Nephron (organoid): ENCODE measurements around the gene CLPTM1L.
"Not testable (repeated sequence)": the region's sequence is repeated elsewhere in the genome, so short reads cannot be mapped to it uniquely, and the experiment has no call there.

ENCODE experiments used
- H3K27ac Mint-ChIP-seq, 3 experiments: 2 replicates each; pipeline ENCODE4 v1.8.0; 2020; ENCODE audit warnings: mixed read lengths in 3 of 3, mild to moderate bottlenecking in 2 of 3, moderate library complexity in 1 of 3
- H3K27me3 Mint-ChIP-seq: 2 replicates; pipeline ENCODE4 v1.8.0; 2021; ENCODE audit warnings: low read depth, mild to moderate bottlenecking, moderate library complexity, mixed read lengths
- H3K36me3 Mint-ChIP-seq: 2 replicates; pipeline ENCODE4 v1.8.0; 2020; ENCODE audit warnings: low read depth, mixed read lengths
- H3K4me1 Mint-ChIP-seq: 2 replicates; pipeline ENCODE4 v1.8.0; 2020; ENCODE audit warnings: mixed read lengths
- H3K4me3 Mint-ChIP-seq, 3 experiments: 2 replicates each; pipeline ENCODE4 v1.8.0; 2020; ENCODE audit warnings: mild to moderate bottlenecking in 3 of 3, mixed read lengths in 3 of 3, moderate library complexity in 2 of 3
- H3K9me3 Mint-ChIP-seq: 2 replicates; pipeline ENCODE4 v1.8.0; 2020; ENCODE audit warnings: mixed read lengths
- TF ChIP-seq, protein P1 (sequence below), 3 experiments: fragments of 200-600 bp; sonication (generic); IDR thresholded peaks; one replicate each; pipeline ENCODE4 v1.5.0; 2021; ENCODE audit warnings: antibody characterized with exemption in 3 of 3; ENCODE audit not compliant: unreplicated experiment in 3 of 3

CLPTM1L gene

GRCh38 chr5:1378096-1378495, 33.2 kb upstream of the CLPTM1L start:
- peaks cover 86% of the 10 kb centered on the region for H3K27me3 Mint-ChIP-seq
- H3K4me1 Mint-ChIP-seq, result peaks cover 10% of the 10 kb centered on the region
- H3K9me3 Mint-ChIP-seq, result peaks cover 8% of the 10 kb centered on the region
- TF ChIP-seq, protein P1, sequence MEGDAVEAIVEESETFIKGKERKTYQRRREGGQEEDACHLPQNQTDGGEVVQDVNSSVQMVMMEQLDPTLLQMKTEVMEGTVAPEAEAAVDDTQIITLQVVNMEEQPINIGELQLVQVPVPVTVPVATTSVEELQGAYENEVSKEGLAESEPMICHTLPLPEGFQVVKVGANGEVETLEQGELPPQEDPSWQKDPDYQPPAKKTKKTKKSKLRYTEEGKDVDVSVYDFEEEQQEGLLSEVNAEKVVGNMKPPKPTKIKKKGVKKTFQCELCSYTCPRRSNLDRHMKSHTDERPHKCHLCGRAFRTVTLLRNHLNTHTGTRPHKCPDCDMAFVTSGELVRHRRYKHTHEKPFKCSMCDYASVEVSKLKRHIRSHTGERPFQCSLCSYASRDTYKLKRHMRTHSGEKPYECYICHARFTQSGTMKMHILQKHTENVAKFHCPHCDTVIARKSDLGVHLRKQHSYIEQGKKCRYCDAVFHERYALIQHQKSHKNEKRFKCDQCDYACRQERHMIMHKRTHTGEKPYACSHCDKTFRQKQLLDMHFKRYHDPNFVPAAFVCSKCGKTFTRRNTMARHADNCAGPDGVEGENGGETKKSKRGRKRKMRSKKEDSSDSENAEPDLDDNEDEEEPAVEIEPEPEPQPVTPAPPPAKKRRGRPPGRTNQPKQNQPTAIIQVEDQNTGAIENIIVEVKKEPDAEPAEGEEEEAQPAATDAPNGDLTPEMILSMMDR (IDR thresholded peaks at IDR 0.05; ENCODE audit: unreplicated experiment in 3 of 3), result no peak
- no peaks in the 10 kb centered on the region for H3K36me3 Mint-ChIP-seq
- H3K27ac Mint-ChIP-seq, result no peak overlapping the region
- no peak overlapping the region for H3K4me3 Mint-ChIP-seq

- TF ChIP-seq, protein P1 (IDR thresholded peaks at IDR 0.05; ENCODE audit: unreplicated experiment in 3 of 3), result no peak
- H3K27ac Mint-ChIP-seq, result no peak overlapping the region
- no peaks in the 10 kb centered on the region for H3K36me3 Mint-ChIP-seq
- peaks cover 10% of the 10 kb centered on the region for H3K4me1 Mint-ChIP-seq
- H3K4me3 Mint-ChIP-seq, result no peak overlapping the region
- peaks cover 90% of the 10 kb centered on the region for H3K27me3 Mint-ChIP-seq
- H3K9me3 Mint-ChIP-seq, result peaks cover 8% of the 10 kb centered on the region
These were observed 32.1 kb upstream of the CLPTM1L start for GRCh38 chr5:1376981-1377380.

DNA sequence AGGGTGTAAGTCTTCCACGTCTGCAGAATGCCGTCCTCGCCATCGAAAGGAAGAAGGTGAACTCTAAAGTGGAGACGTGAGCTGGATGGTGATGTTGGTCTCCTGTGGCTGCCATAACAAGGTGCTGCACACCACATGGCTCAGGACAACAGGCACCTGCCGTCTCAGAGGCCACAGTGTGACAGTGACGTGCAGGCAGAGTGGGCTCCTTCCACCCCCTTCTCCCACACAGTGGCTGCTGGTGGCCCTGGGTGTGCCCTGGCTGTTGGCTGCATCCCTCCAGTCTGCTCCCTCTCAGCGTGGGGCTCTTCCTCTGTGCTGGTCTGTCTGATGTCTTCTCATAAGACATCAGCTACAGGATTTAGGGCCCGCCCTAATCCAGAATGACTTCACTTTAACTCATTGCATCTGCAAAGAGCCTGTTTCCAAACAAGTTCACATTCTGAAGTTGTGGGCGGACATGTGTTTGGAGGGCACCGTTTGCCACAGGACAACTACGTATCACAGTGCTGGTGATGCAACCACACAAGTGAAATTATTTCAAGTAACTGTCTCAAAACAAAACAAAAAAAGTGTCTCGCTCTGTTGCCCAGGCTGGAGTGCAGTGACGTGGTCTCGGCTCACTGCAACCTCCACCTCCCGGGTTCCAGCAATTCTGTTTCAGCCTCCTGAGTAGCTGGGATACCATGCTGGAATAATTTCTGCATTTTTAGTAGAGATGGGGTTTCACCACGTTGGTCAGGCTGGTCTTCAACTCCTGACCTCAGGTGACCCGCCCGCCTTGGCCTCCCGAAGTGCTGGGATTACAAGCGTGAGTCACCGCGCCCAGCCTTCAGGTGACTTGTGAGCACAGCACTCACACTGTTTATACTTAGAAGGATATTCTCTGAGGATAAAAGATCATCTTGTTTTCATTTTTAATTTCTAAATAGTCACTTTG, 31.2 kb upstream of the CLPTM1L start:
- Mint-ChIP-seq H3K27me3 (peaks cover 90% of the 10 kb centered on the region), H3K4me1 (peaks cover 4% of the 10 kb centered on the region), H3K4me3 (no peak overlapping the region), H3K9me3 (peaks cover 5% of the 10 kb centered on the region), H3K36me3 (no peaks in the 10 kb centered on the region), H3K27ac (no peak overlapping the region)
- TF ChIP-seq, protein P1 (IDR thresholded peaks at IDR 0.05; ENCODE audit: unreplicated experiment in 3 of 3), result no peak

- TF ChIP-seq, protein P1 (IDR thresholded peaks at IDR 0.05; ENCODE audit: unreplicated experiment in 3 of 3), result no peak
- Mint-ChIP-seq H3K27me3 (peaks cover 86% of the 10 kb centered on the region), H3K4me3 (no peak overlapping the region), H3K9me3 (peaks cover 5% of the 10 kb centered on the region), H3K27ac (no peak overlapping the region), H3K36me3 (no peaks in the 10 kb centered on the region), H3K4me1 (no peaks in the 10 kb centered on the region)
These were observed 29.8 kb upstream of the CLPTM1L start for GRCh38 chr5:1374679-1375055.

DNA sequence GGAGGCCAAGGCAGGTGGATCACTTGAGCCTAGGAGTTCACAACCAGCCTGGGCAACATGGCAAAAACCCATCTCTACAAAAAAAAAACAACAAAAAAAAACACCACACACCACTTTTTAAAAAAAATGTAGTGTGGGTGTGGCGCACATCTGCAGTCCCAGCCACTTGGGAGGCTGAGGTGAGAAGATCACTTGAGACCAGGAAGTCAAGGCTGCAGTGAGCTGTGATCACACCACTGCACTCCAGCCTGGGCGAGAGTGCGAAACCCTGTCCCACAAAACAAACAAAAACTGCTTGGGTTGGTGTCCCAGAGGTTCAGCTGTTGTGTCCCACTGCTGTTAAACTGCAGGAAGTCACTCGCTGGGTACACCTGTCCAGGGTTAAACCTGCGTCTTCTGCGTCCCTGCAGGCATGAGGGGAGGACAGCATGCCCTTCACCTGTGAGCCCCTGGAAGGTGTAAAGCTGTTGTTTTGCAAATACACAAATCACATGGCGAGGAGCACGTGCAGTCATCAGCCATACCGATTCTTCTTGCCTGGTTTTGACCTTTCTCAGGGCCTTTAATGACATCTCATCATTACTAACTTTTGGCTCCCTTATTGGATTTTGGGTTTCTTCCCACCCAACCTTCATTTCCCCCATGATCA, 29.3 kb upstream of the CLPTM1L start:
- Mint-ChIP-seq H3K9me3 (peaks cover 5% of the 10 kb centered on the region), H3K27ac (no peak overlapping the region), H3K27me3 (peaks cover 82% of the 10 kb centered on the region), H3K36me3 (no peaks in the 10 kb centered on the region), H3K4me3 (no peak overlapping the region), H3K4me1 (no peaks in the 10 kb centered on the region)
- TF ChIP-seq, protein P1 (IDR thresholded peaks at IDR 0.05; ENCODE audit: unreplicated experiment in 3 of 3), result no peak

DNA sequence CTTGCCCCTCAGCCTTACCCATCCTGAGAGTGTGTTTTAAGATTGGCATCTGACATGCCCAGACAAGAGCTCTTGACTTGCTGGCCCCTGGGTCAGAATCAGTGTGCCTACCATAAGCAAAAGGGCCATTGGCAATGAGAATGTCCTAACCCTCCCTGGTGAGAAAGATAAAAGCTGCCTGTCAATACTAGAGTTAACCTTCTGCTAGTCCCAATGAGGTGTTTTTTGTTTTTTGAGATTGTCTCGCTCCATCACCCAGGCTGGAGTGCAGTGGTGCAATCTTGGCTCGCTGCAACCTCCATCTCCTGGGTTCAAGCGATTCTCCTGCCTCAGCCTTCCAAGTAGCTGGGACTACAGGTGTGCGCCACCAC, 27.1 kb upstream of the CLPTM1L start:
- peaks cover 81% of the 10 kb centered on the region for H3K27me3 Mint-ChIP-seq
- not testable (repeated sequence) for H3K4me3 Mint-ChIP-seq, H3K9me3 Mint-ChIP-seq

More for the DNA sequence above, 27.1 kb upstream of the CLPTM1L start:
- not testable (repeated sequence) for H3K4me1 Mint-ChIP-seq, H3K27ac Mint-ChIP-seq, H3K36me3 Mint-ChIP-seq
